ENCODE results near the gene NOP14.
"Not testable (repeated sequence)": the region's sequence is repeated elsewhere in the genome, so short reads cannot be mapped to it uniquely, and the experiment has no call there.

DNA sequence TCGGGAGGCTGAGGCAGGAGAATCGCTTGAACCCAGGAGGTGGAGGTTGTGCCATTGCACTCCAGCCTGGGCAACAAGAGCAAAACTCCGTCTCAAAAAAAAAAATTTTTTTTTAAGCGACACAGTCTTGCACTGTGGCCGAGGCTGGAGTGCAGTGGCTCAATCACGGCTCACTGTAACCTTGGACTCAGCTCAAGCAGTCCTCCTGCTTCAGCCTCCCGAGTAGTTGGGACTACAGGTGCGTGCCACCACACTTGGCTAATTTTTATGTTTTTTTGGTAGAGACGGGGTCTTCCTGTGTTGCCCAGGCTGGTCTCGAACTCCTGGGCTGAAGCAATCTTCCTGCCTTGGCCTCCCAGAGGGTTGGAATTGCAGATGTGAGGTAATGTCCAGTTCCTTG, 24.8 kb downstream of the NOP14 start:
- TF ChIP-seq CTCF (IDR thresholded peaks at IDR 0.05); MXI1 (IDR thresholded peaks at IDR 0.05; ENCODE audit: low read depth, low read length); FOXJ3 (CRISPR knock-in tag; IDR thresholded peaks at IDR 0.05); POLR2AphosphoS5 (IDR thresholded peaks at IDR 0.05; ENCODE audit: low read depth, low read length): not testable (repeated sequence)

Data from SK-N-SH (cell line).